GM23248 (cell line): ENCODE results near the gene SYT6.

Experiments used
- EZH2 ChIP-seq: fragments of 200-600 bp; sonication (generic); IDR thresholded peaks from 2 replicates; pipeline ENCODE4 v1.6.1; 2018; ENCODE audit warnings: antibody characterized with exemption, mild to moderate bottlenecking; ENCODE audit not compliant: insufficient read depth, poor library complexity, severe bottlenecking
- EZH2phosphoT487 ChIP-seq: fragments of 200-600 bp; sonication (generic); IDR thresholded peaks from 2 replicates; pipeline ENCODE4 v1.6.1; 2018; ENCODE audit warnings: antibody characterized with exemption, moderate library complexity, mild to moderate bottlenecking, low read depth; ENCODE audit not compliant: insufficient read depth

DNA sequence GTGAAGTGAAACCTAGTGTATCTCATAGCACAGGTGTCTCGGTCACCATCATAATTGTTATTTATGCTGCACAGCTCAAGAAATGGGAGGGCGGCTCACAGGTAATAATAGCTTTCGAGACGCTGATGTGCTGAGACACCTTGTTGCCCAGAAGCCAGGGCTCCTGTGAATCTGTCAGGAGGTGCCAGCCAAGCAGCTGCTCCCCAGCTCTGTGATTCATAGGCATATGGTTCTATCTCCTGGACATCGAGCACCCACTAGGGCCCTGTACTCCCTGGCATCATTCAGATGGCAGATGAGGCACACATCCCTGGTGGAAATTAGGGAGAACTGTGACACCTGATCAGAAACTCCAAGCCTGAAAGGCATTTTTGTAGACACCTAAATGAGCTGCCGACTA is 53.5 kb downstream of the SYT6 start:
- no peak for TF ChIP-seq EZH2
- TF ChIP-seq EZH2phosphoT487, result no peak
